ENCODE measurements around the gene KDM5B.

DNA sequence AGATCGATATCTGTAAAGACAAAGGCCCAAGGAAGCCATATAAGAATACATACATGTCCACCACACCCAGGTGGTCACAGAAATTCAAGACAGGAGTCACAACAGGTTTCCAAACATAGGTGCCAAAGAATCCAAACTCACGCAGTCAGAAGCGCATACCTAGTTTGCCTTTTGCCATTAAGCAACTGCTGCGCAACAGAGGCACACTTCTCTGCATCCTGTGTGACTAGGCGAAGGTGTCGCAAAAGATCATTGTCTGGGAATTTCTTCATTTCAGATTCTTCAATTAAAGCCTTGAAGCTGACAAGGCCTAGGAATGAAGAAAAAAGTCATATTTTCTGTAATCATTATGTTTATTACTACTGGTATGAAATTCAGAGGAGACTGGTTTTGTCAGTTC is 65.7 kb downstream of the KDM5B start:
- no peak for TF ChIP-seq TOX (CRISPR knock-in tag; IDR thresholded peaks at IDR 0.05; ENCODE audit: borderline replicate concordance)
- no peak for TF ChIP-seq ZC3H10 (CRISPR knock-in tag; IDR thresholded peaks at IDR 0.05)
- TF ChIP-seq, protein P1, sequence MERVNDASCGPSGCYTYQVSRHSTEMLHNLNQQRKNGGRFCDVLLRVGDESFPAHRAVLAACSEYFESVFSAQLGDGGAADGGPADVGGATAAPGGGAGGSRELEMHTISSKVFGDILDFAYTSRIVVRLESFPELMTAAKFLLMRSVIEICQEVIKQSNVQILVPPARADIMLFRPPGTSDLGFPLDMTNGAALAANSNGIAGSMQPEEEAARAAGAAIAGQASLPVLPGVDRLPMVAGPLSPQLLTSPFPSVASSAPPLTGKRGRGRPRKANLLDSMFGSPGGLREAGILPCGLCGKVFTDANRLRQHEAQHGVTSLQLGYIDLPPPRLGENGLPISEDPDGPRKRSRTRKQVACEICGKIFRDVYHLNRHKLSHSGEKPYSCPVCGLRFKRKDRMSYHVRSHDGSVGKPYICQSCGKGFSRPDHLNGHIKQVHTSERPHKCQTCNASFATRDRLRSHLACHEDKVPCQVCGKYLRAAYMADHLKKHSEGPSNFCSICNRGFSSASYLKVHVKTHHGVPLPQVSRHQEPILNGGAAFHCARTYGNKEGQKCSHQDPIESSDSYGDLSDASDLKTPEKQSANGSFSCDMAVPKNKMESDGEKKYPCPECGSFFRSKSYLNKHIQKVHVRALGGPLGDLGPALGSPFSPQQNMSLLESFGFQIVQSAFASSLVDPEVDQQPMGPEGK (CRISPR knock-in tag; IDR thresholded peaks at IDR 0.05; ENCODE audit: borderline replicate concordance) = no peak

All from SK-N-SH treated with all-trans-retinoic acid at 6 μM for 48 hours (cell line).